ENCODE results near the gene HIVEP2.

- TF ChIP-seq YY1 (IDR thresholded peaks at IDR 0.05; ENCODE audit: insufficient read depth, insufficient read length) (no peak), SUZ12 (IDR thresholded peaks at IDR 0.05; ENCODE audit: extremely low read depth, insufficient read depth, insufficient read length) (no peak)
Observed at GRCh38 chr6:142953373-142954273, 8.6 kb upstream of the HIVEP2 start.
